Common myeloid progenitor, CD34-positive (primary cell): ENCODE results near the gene APP.
"Not testable (repeated sequence)": the region's sequence is repeated elsewhere in the genome, so short reads cannot be mapped to it uniquely, and the experiment has no call there.

Experiments used
- CTCF ChIA-PET: fragments of 350-600 bp; sonication (Branson Sonifier 250); formaldehyde crosslinking; loops from one replicate; lab custom pipeline; 2021; ENCODE audit warnings: antibody characterized with exemption; lab: Charles Lee
- POLR2A ChIA-PET: fragments of 350-600 bp; sonication (Branson Sonifier 250); formaldehyde crosslinking; loops from one replicate; lab custom pipeline; 2021; ENCODE audit warnings: antibody characterized with exemption; lab: Charles Lee
- DNase-seq, 3 donors: peaks; one replicate each; pipeline versions ENCODE4 v3.0.0 to v3.0.0-alpha.2; 2013
- H3K27ac ChIP-seq, 2 experiments: 1 replicate in 1 of 2; 2 replicates in 1 of 2; pipeline ENCODE4 v1.7.0; 2013; ENCODE audit warnings: inconsistent platforms in 2 of 2, low read length in 2 of 2, mild to moderate bottlenecking in 2 of 2, low read depth in 1 of 2, moderate library complexity in 1 of 2; ENCODE audit not compliant: severe bottlenecking in 2 of 2, insufficient read depth in 1 of 2, poor library complexity in 1 of 2
- H3K27me3 ChIP-seq, 5 experiments: replicated peaks in 2 of 5; 1 replicate in 3 of 5; 2 replicates in 2 of 5; pipeline versions ENCODE4 v1.6.1 to v1.7.0; 2013; ENCODE audit warnings: low read length in 4 of 5, mild to moderate bottlenecking in 2 of 5, moderate library complexity in 2 of 5, inconsistent platforms in 1 of 5; ENCODE audit not compliant: insufficient read depth in 5 of 5, control insufficient read depth in 4 of 5
- H3K36me3 ChIP-seq, 4 experiments: 1 replicate in 2 of 4; 2 replicates in 2 of 4; pipeline versions ENCODE4 v1.6.1 to v1.7.0; 2013; ENCODE audit warnings: low read length in 3 of 4, control low read depth in 1 of 4, mild to moderate bottlenecking in 1 of 4; ENCODE audit not compliant: control insufficient read depth in 4 of 4, insufficient read depth in 4 of 4
- H3K4me1 ChIP-seq, 4 experiments: 1 replicate in 3 of 4; 2 replicates in 1 of 4; pipeline versions ENCODE4 v1.6.1 to v1.7.1; 2013; ENCODE audit warnings: low read length in 3 of 4, mild to moderate bottlenecking in 3 of 4, control low read depth in 1 of 4, inconsistent platforms in 1 of 4, moderate library complexity in 1 of 4; ENCODE audit not compliant: control insufficient read depth in 4 of 4, insufficient read depth in 4 of 4; ENCODE audit errors: control extremely low read depth in 1 of 4
- H3K4me3 ChIP-seq, 7 experiments: 1 replicate in 4 of 7; 2 replicates in 3 of 7; pipeline versions ENCODE4 v1.5.1 to v1.7.0; 2013; ENCODE audit warnings: mild to moderate bottlenecking in 7 of 7, low read length in 6 of 7, moderate library complexity in 6 of 7, inconsistent platforms in 2 of 7, low read depth in 2 of 7, control low read depth in 1 of 7; ENCODE audit not compliant: insufficient read depth in 4 of 7, control insufficient read depth in 1 of 7; ENCODE audit errors: extremely low read depth in 1 of 7
- H3K9me3 ChIP-seq, 5 experiments: 1 replicate in 4 of 5; 2 replicates in 1 of 5; pipeline versions ENCODE4 v1.6.1 to v1.7.1; 2013; ENCODE audit warnings: low read length in 4 of 5, mild to moderate bottlenecking in 2 of 5, inconsistent platforms in 1 of 5, low read depth in 1 of 5, moderate library complexity in 1 of 5; ENCODE audit not compliant: control insufficient read depth in 4 of 5, insufficient read depth in 2 of 5; ENCODE audit errors: control extremely low read depth in 1 of 5
- WGBS: methylation state at CpG from one replicate; pipeline ENCODE4 v1.1.5; 2013; ENCODE audit not compliant: insufficient coverage; 5-methylcytosine and 5-hydroxymethylcytosine counted together

APP gene

GRCh38 chr21:26085882-26086281 is 84.7 kb downstream of the APP start:
- ChIA-PET CTCF (no interaction called here), POLR2A (no interaction called here)
- Histone ChIP-seq H3K4me1 (no peaks in the 10 kb centered on the region), H3K27me3 (no peaks in the 10 kb centered on the region), H3K4me3 (no peak overlapping the region), H3K27ac (no peak overlapping the region), H3K9me3 (no peaks in the 10 kb centered on the region), H3K36me3 (peaks cover 5 to 32% (median 18%) of the 10 kb centered on the region in 4 experiments)
- 100% methylated on average over 1 of the region's 1 CpG for WGBS
- DNase-seq: no peak

DNA sequence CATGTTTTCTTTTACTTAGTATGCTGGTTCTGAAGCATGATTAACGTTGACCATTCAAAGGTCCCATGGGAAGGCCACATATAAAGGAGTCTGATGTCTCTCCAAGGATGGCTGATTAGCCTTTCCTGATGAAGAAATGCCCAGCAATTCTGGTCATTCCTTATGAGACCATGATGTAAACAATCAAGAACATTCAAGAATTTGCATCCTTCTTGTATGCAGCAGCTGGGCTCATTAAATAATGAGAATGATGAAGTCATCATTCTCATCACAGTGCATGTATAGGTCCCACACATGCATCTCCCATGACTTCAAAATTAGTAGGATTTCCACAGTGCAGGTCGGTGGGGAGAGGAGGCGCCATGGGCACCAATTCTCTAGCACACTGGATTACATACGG is 85.4 kb downstream of the APP start:
- 95% methylated on average over 2 of the region's 4 CpGs for WGBS
- POLR2A ChIA-PET: no interaction called here
- no peaks in the 10 kb centered on the region for H3K9me3 ChIP-seq

DNA sequence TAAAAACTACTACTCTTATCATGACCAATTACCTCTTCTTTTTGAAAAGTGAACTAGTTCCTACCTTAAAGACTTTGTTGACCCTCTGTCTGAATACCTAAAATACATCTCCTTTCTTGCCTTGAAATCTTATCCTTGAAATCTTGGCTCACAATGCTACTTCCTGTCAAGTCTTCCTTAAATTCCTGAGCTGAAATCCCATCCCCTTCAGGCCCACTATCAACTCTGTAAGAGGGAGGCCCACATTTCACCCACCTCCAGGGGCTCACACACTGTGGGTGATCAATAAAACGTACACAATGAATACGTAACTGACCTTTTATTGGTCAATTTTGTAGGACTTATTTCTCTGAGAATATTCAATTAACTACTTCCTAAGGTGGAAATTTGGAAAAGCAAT is 88.0 kb downstream of the APP start:
- Histone ChIP-seq H3K4me1 (no peaks in the 10 kb centered on the region), H3K36me3 (peaks cover 0 to 19% (median 10%) of the 10 kb centered on the region in 4 experiments), H3K27me3 (no peaks in the 10 kb centered on the region), H3K27ac (no peak overlapping the region), H3K4me3 (no peak overlapping the region), H3K9me3 (no peaks in the 10 kb centered on the region)
- DNase-seq: no peak
- WGBS: no CpG with 5 or more reads among the region's 2 CpGs
- ChIA-PET CTCF (no interaction called here), POLR2A (no interaction called here)

More for the DNA sequence above, 85.4 kb downstream of the APP start:
- no peak for DNase-seq
- Histone ChIP-seq H3K36me3 (peaks cover 5 to 31% (median 18%) of the 10 kb centered on the region in 4 experiments), H3K4me3 (no peak overlapping the region), H3K4me1 (no peaks in the 10 kb centered on the region), H3K27ac (no peak overlapping the region), H3K27me3 (no peaks in the 10 kb centered on the region)
- CTCF ChIA-PET: no interaction called here

GRCh38 chr21:26081175-26081760 is 89.3 kb downstream of the APP start:
- H3K4me3 ChIP-seq, H3K27ac ChIP-seq, H3K9me3 ChIP-seq, POLR2A ChIA-PET, H3K27me3 ChIP-seq, CTCF ChIA-PET, DNase-seq, H3K4me1 ChIP-seq: not testable (repeated sequence)
- WGBS: 96% methylated on average over 4 of the region's 7 CpGs
- H3K36me3 ChIP-seq: peaks cover 0 to 18% (median 4%) of the 10 kb centered on the region in 4 experiments

- no peaks in the 10 kb centered on the region for H3K9me3 ChIP-seq
Measured at GRCh38 chr21:26080211-26080610, 90.4 kb downstream of the APP start.

DNA sequence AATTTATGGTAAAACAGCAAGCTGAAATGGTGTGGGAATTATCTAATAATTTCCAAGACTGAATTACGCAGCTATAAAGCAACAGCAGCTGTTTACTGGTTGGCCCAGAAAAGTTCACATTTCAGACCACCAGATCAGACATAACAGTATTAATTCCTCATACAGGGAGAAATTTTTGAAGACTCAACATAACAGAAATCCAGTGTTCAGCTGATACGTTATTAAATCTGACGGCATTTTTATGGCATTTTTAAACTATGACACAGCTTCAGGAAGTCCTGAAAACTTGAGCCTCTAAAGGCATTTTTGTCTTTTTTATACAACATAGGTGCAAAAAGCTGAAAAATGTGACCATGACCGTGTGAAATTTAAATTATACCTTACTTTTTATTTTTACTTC is 91.2 kb downstream of the APP start:
- no peaks in the 10 kb centered on the region for H3K27me3 ChIP-seq
- ChIA-PET CTCF (interaction anchor here (0.8 to 1.3 kb wide), 3 partner anchors 18 to 184 kb away, joined by 3 to 4 read pairs (median 3); no protein-coding TSS in a partner anchor), POLR2A (no interaction called here)
- DNase-seq: no peak
- H3K27ac ChIP-seq: no peak overlapping the region
- WGBS: 90% methylated on average over 2 of the region's 4 CpGs
- H3K4me1 ChIP-seq: no peaks in the 10 kb centered on the region
- no peaks in the 10 kb centered on the region for H3K9me3 ChIP-seq
- H3K4me3 ChIP-seq: no peak overlapping the region
- H3K36me3 ChIP-seq: peaks cover 0 to 4% (median under 1%) of the 10 kb centered on the region in 4 experiments

More at GRCh38 chr21:26080211-26080610, 90.4 kb downstream of the APP start:
- WGBS: 94% methylated on average over 3 of the region's 6 CpGs
- Histone ChIP-seq H3K4me1 (no peaks in the 10 kb centered on the region), H3K4me3 (no peak overlapping the region), H3K27ac (no peak overlapping the region), H3K36me3 (peaks cover 0 to 8% (median 2%) of the 10 kb centered on the region in 4 experiments), H3K27me3 (no peaks in the 10 kb centered on the region)
- DNase-seq: no peak
- ChIA-PET POLR2A (interaction anchor here (0.6 kb wide), 1 partner anchor 103 kb away, joined by 4 read pairs; no protein-coding TSS in a partner anchor), CTCF (interaction anchor here (1.3 kb wide), 2 partner anchors 88 to 184 kb away, joined by 3 to 4 read pairs; no protein-coding TSS in a partner anchor)

DNA sequence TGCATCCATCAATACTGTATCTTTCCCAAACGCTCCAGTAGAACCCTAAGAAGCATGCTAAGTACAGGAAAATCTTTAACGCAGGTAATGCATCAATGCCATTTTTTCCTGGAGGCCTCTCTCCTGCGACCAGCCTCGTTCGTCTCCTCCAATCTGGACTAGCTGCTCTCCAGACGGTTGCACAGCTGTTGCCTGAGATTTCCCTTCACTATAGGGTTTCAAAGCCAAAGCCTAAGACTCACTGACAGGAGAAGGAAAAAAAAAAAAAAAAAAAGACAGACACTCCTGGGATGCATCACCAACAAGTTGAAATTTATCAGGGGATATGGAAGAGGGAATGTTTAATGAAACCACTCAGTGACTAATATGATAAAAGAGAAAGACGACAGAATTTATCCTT is 93.0 kb downstream of the APP start:
- Histone ChIP-seq H3K27ac (no peak overlapping the region), H3K36me3 (peaks cover 0 to 4% (median 0%) of the 10 kb centered on the region in 4 experiments), H3K9me3 (no peaks in the 10 kb centered on the region), H3K4me3 (no peak overlapping the region), H3K27me3 (no peaks in the 10 kb centered on the region), H3K4me1 (peaks cover 0 to 6% (median 0%) of the 10 kb centered on the region in 4 experiments)
- DNase-seq: no peak
- 98% methylated on average over 5 of the region's 7 CpGs for WGBS
- ChIA-PET POLR2A (no interaction called here), CTCF (no interaction called here)
